Type B pancreatic cell (in vitro differentiated cells): Measurements from ENCODE around the gene RIN3. TPM values are rescaled to one million over a fixed set of nuclear protein-coding genes. Genes with fewer than 3 reads are reported as not detected.

ENCODE experiments used
- DNase-seq: peaks from one replicate; pipeline ENCODE4 v3.0.0; 2021; ENCODE audit warnings: mixed read lengths; ENCODE audit not compliant: unreplicated experiment; ENCODE audit errors: extremely low spot score
- H3K27ac Mint-ChIP-seq: 2 replicates; pipeline ENCODE4 v1.8.0; 2021; ENCODE audit warnings: mild to moderate bottlenecking, mixed read lengths
- H3K27me3 Mint-ChIP-seq: 2 replicates; pipeline ENCODE4 v1.8.0; 2021; ENCODE audit warnings: mixed read lengths
- H3K36me3 Mint-ChIP-seq: 2 replicates; pipeline ENCODE4 v1.8.0; 2021; ENCODE audit warnings: mixed read lengths
- H3K4me1 Mint-ChIP-seq: one replicate; pipeline ENCODE4 v1.8.0; 2021; ENCODE audit warnings: mixed read lengths; ENCODE audit not compliant: unreplicated experiment
- H3K4me3 Mint-ChIP-seq: 2 replicates; pipeline ENCODE4 v1.8.0; 2021; ENCODE audit warnings: mild to moderate bottlenecking, mixed read lengths
- H3K9me3 Mint-ChIP-seq: 2 replicates; pipeline ENCODE4 v1.8.0; 2021; ENCODE audit warnings: mixed read lengths
- total RNA-seq: library from RNA; stranded (reverse); gene quantifications from 2 replicates; pipeline ENCODE4 v1.2.1, GENCODE V29; 2021; ENCODE audit warnings: low replicate concordance
- TF ChIP-seq, protein P1 (sequence below): fragments of 200-600 bp; sonication (generic); conservative IDR thresholded peaks from 2 replicates; pipeline ENCODE4 v1.5.0; 2021; ENCODE audit warnings: antibody characterized with exemption, mild to moderate bottlenecking

Gene RIN3
- total RNA-seq, 1 donor from 2014 or later: 12.9 TPM

DNA sequence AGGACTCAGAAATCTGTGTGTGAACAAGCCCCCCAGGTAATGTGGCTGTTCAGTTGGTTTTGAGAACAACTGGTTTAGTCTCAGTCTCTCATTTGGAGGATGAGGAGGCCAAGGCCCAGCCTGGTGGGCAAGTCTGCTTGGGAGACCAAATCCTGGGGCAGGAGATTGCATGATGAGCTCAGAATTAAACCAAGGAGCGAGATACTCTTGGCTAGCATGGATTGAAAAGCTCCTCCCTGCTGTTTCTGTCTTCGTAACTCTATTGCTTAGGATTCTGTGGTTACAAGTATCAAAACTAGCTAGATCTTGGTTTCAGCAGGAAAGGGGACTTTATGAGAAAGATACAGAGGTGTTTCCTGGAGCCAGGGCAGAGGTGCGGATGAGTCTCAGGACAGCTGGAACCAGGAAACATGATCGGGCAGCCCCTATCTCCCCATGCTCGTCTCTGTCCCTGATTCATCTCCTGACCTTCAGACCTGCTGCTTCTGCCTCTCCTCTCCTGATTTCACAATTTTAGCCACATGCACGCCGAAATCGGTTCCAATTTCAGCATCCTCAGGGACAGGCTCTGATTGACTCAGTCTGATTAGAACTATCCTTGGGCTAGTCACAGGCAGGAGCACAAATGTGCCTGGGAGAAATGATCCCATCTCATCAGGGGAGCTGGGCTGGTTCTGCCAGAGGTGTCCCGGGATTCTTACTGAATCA is 40.2 kb upstream of the RIN3 start:
- H3K27me3 Mint-ChIP-seq: no peaks in the 10 kb centered on the region
- TF ChIP-seq, protein P1, sequence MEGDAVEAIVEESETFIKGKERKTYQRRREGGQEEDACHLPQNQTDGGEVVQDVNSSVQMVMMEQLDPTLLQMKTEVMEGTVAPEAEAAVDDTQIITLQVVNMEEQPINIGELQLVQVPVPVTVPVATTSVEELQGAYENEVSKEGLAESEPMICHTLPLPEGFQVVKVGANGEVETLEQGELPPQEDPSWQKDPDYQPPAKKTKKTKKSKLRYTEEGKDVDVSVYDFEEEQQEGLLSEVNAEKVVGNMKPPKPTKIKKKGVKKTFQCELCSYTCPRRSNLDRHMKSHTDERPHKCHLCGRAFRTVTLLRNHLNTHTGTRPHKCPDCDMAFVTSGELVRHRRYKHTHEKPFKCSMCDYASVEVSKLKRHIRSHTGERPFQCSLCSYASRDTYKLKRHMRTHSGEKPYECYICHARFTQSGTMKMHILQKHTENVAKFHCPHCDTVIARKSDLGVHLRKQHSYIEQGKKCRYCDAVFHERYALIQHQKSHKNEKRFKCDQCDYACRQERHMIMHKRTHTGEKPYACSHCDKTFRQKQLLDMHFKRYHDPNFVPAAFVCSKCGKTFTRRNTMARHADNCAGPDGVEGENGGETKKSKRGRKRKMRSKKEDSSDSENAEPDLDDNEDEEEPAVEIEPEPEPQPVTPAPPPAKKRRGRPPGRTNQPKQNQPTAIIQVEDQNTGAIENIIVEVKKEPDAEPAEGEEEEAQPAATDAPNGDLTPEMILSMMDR: no peak
- H3K27ac Mint-ChIP-seq: no peak overlapping the region
- no peak overlapping the region for H3K4me3 Mint-ChIP-seq
- peaks cover 7% of the 10 kb centered on the region for H3K9me3 Mint-ChIP-seq
- H3K4me1 Mint-ChIP-seq: peaks cover 29% of the 10 kb centered on the region
- H3K36me3 Mint-ChIP-seq: peaks cover 4% of the 10 kb centered on the region
- peak; percentile 49 for DNase-seq

DNA sequence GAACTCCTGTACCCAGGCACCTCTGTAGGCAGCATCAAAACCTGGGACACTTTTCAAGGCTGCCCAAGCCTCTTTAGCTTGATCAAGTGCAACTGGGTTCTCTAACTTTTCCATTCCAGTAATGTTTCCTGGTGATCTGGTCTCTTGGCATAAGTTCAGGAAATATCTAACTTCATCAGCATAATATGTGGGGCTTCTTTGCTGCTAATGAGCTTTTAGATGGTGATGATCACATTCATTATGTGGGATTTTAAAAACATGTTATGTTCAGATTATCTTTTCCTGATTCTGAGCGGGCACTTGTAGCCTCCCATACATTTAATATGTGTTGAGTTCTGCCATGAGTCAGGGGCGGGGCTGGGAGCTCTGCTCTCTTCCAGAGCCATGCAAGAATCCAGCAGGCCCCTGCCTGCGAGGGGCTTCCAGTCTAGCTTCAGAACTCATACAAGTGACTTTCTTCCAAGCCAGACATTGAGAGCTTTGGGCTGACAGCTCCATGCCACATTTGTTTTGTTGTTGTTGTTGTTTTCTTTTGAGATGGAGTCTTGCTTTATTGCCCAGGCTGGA is 39.5 kb upstream of the RIN3 start:
- Mint-ChIP-seq H3K4me3 (no peak overlapping the region), H3K27ac (no peak overlapping the region), H3K36me3 (peaks cover 4% of the 10 kb centered on the region), H3K9me3 (peaks cover 14% of the 10 kb centered on the region), H3K4me1 (peaks cover 29% of the 10 kb centered on the region), H3K27me3 (no peaks in the 10 kb centered on the region)
- peak; percentile 48 for DNase-seq
- TF ChIP-seq, protein P1: no peak

- Mint-ChIP-seq H3K9me3 (peaks cover 11% of the 10 kb centered on the region), H3K4me1 (peaks cover 27% of the 10 kb centered on the region), H3K4me3 (no peak overlapping the region), H3K36me3 (peaks cover 2% of the 10 kb centered on the region), H3K27me3 (no peaks in the 10 kb centered on the region), H3K27ac (no peak overlapping the region)
- DNase-seq: peak; percentile 4
- TF ChIP-seq, protein P1: no peak
Observed at GRCh38 chr14:92475037-92475436, 38.5 kb upstream of the RIN3 start.

DNA sequence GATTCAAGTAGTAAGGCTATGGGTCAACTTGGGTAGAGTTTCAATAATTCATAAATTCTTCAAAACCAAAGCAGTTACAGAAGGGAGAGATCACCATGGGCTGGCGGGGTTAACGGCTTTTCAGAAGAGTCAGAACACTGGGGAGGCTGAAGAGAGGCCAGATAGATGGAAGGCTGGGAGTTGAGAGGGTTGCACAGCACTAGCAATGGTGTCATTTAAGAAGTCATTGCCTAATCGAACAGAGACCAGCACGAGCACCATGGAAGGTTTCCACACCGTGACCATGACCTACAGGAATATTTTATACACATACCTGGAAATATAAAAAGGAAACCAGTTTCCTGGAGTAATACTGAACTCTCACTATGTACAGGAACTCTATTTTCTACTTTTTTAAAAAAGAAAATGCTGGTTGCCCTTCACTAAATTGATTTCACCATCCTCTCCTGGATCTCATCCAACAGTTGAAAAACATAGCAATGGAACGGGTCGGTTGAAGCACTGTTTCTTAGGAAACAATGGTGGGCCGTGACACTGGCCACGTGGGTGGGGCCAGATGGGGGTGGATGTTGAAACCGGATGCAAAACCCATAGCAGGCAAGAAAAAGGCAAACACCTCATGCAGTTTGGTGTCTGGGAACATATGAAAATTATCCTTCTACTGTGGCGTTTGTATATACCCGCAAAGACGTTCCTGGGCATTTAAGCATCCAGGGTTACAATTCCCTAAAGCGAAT is 38.0 kb upstream of the RIN3 start:
- peaks cover 7% of the 10 kb centered on the region for H3K9me3 Mint-ChIP-seq
- DNase-seq: peak; percentile 34

GRCh38 chr14:92480856-92481255 is 32.7 kb upstream of the RIN3 start:
- Mint-ChIP-seq H3K4me1 (peaks cover 10% of the 10 kb centered on the region), H3K9me3 (peaks cover 7% of the 10 kb centered on the region), H3K27ac (no peak overlapping the region), H3K27me3 (no peaks in the 10 kb centered on the region), H3K4me3 (no peak overlapping the region), H3K36me3 (no peaks in the 10 kb centered on the region)
- peak; percentile 6 for DNase-seq
- TF ChIP-seq, protein P1: no peak

More for the DNA sequence above, 38.0 kb upstream of the RIN3 start:
- TF ChIP-seq, protein P1: no peak
- Mint-ChIP-seq H3K4me3 (no peak overlapping the region), H3K4me1 (peaks cover 22% of the 10 kb centered on the region), H3K36me3 (no peaks in the 10 kb centered on the region), H3K27me3 (no peaks in the 10 kb centered on the region), H3K27ac (no peak overlapping the region)
